Parathyroid adenoma (tissue), 2 donors: ENCODE data around the gene ZNF225.

Experiments used
- H2AFZ ChIP-seq: fragments of 300-600 bp; sonication (generic); one replicate; pipeline ENCODE4 v1.7.0; 2017; ENCODE audit warnings: antibody characterized with exemption, mild to moderate bottlenecking
- H3K27ac ChIP-seq: fragments of 300-600 bp; sonication (generic); one replicate; pipeline ENCODE4 v1.7.0; 2017
- H3K27me3 ChIP-seq: fragments of 300-600 bp; sonication (generic); one replicate; pipeline ENCODE4 v1.7.0; 2017; ENCODE audit warnings: low read length; ENCODE audit not compliant: control insufficient read depth, insufficient read depth
- H3K36me3 ChIP-seq: fragments of 300-600 bp; sonication (generic); one replicate; pipeline ENCODE4 v1.7.0; 2017; ENCODE audit warnings: low read length; ENCODE audit not compliant: control insufficient read depth, insufficient read depth
- H3K4me1 ChIP-seq: fragments of 300-600 bp; sonication (generic); one replicate; pipeline ENCODE4 v1.7.0; 2017; ENCODE audit warnings: control low read depth
- H3K4me2 ChIP-seq: fragments of 300-600 bp; sonication (generic); one replicate; pipeline ENCODE4 v1.7.0; 2017; ENCODE audit warnings: low read length
- H3K4me3 ChIP-seq: fragments of 300-600 bp; sonication (generic); one replicate; pipeline ENCODE4 v1.7.0; 2017; ENCODE audit warnings: low read depth, low read length
- H3K79me2 ChIP-seq: fragments of 300-600 bp; sonication (generic); one replicate; pipeline ENCODE4 v1.7.0; 2017; ENCODE audit warnings: control low read depth
- H3K9ac ChIP-seq: fragments of 300-600 bp; sonication (generic); one replicate; pipeline ENCODE4 v1.7.0; 2017; ENCODE audit warnings: mild to moderate bottlenecking
- H3K9me3 ChIP-seq: fragments of 300-600 bp; sonication (generic); one replicate; pipeline ENCODE4 v1.7.0; 2017; ENCODE audit warnings: low read length; ENCODE audit not compliant: control insufficient read depth
- CTCF ChIP-seq: fragments of 300-600 bp; sonication (generic); IDR thresholded peaks from one replicate; pipeline ENCODE4 v1.7.0; 2017; ENCODE audit warnings: antibody characterized with exemption, mild to moderate bottlenecking
- donor health status: primary hyperparathyroidism.

Gene ZNF225

GRCh38 chr19:44072543-44073401 is 40.4 kb upstream of the ZNF225 start:
- TF ChIP-seq CTCF, result no peak
- Histone ChIP-seq H3K9me3 (no peaks in the 10 kb centered on the region), H3K27ac (peak overlapping the region; percentile 1), H3K36me3 (no peaks in the 10 kb centered on the region), H2AFZ (peak overlapping the region; percentile 73), H3K27me3 (no peaks in the 10 kb centered on the region), H3K4me3 (peak overlapping the region; percentile 85), H3K9ac (no peak overlapping the region), H3K79me2 (no peaks in the 10 kb centered on the region), H3K4me1 (no peaks in the 10 kb centered on the region), H3K4me2 (peak overlapping the region; percentile 95)

GRCh38 chr19:44076325-44076724 is 36.9 kb upstream of the ZNF225 start:
- Histone ChIP-seq H3K4me1 (no peaks in the 10 kb centered on the region), H3K27ac (no peak overlapping the region), H3K36me3 (no peaks in the 10 kb centered on the region), H3K27me3 (no peaks in the 10 kb centered on the region), H2AFZ (no peak overlapping the region), H3K4me2 (no peak overlapping the region), H3K79me2 (no peaks in the 10 kb centered on the region), H3K9me3 (no peaks in the 10 kb centered on the region), H3K4me3 (no peak overlapping the region), H3K9ac (no peak overlapping the region)
- TF ChIP-seq CTCF, result no peak

- no peak overlapping the region for H3K4me2 ChIP-seq
- no peak overlapping the region for H2AFZ ChIP-seq
- H3K9me3 ChIP-seq, result no peaks in the 10 kb centered on the region
- H3K27ac ChIP-seq, result no peak overlapping the region
- no peak overlapping the region for H3K4me3 ChIP-seq
- H3K79me2 ChIP-seq, result peaks cover 4% of the 10 kb centered on the region
- peaks cover 3% of the 10 kb centered on the region for H3K4me1 ChIP-seq
- TF ChIP-seq CTCF, result no peak
- no peak overlapping the region for H3K9ac ChIP-seq
- no peaks in the 10 kb centered on the region for H3K36me3 ChIP-seq
- no peaks in the 10 kb centered on the region for H3K27me3 ChIP-seq
Observed at GRCh38 chr19:44092108-44092507, 21.1 kb upstream of the ZNF225 start.

DNA sequence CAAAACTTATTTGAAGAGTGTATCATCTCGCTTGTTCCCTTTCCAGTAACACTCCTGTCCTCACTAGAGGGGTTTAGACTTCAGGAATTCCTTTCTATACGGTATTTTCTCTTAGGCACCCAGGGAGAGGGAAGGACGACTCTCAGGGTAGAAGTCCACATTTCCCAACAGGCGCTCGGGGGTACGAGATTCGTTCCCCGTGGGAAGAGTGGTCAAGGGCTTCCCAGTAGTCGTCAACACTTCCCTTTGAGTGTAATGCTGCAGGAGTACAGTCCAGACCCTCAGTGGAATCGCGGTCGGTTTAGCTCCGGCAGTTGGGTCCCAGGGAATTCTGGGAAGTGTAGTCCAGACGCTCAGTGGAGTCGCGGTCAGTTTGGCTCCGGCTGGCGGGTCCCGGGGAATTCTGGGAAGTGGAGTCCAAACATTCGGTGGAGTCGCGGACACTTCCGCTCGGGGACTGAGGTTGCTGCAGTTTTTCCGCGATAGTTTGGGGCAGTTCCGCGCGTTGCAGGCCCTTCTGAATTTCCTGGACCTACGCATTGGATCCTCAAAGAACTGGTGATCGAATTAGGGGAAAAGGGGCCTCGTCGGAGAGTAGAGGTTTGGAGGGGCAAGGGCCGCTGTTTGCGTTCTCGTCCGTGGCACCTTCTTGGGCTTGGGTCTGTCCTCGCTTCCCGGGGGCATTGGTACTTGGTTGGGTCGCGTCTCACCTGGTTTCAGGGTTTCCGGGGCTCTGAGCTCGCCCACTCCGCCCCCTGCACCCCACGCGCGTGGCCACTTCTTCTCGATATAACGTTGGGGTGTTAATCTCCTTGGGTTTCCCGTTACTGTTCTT is 19.1 kb upstream of the ZNF225 start, which contains the start of gene ZNF224:
ZNF224 (plus strand) TSS at position 431 of the 835 bp plus-strand sequence. CDS start 3,513 bp downstream, outside the sequence.
- peak within 1 kb of the TSS; percentile 91 for H3K4me3 ChIP-seq
- peaks cover 4% of the 10 kb centered on the region for H3K79me2 ChIP-seq
- H3K4me1 ChIP-seq, result peaks cover 3% of the 10 kb centered on the region
- TF ChIP-seq CTCF, result no peak
- peak within 1 kb of the TSS; percentile 99 for H3K4me2 ChIP-seq
- H3K27me3 ChIP-seq, result no peaks in the 10 kb centered on the region
- H3K9me3 ChIP-seq, result no peaks in the 10 kb centered on the region
- peak within 1 kb of the TSS; percentile 24 for H3K9ac ChIP-seq
- H3K27ac ChIP-seq, result peak within 1 kb of the TSS; percentile 66
- H2AFZ ChIP-seq, result peak within 1 kb of the TSS; percentile 96
- no peaks in the 10 kb centered on the region for H3K36me3 ChIP-seq
